Brain microvascular endothelial cell (primary cell): Measurements from ENCODE around the gene A2ML1.

Experiments used
- DNase-seq: peaks from one replicate; pipeline ENCODE4 v3.0.0-alpha.2; 2020
- H3K27ac ChIP-seq: fragments of 250-450 bp; sonication (Bioruptor Pico); 2 replicates; pipeline ENCODE4 v1.5.1; 2020; ENCODE audit warnings: mild to moderate bottlenecking, moderate library complexity
- H3K27me3 ChIP-seq: fragments of 250-450 bp; sonication (Bioruptor Pico); replicated peaks from 2 replicates; pipeline ENCODE4 v1.5.1; 2020; ENCODE audit warnings: mild to moderate bottlenecking
- H3K36me3 ChIP-seq: fragments of 250-450 bp; sonication (Bioruptor Pico); replicated peaks from 2 replicates; pipeline ENCODE4 v1.5.1; 2020; ENCODE audit warnings: mild to moderate bottlenecking
- H3K4me3 ChIP-seq: 2 replicates; pipeline ENCODE4 v1.5.1; 2011; ENCODE audit warnings: low read depth, mild to moderate bottlenecking, control low read depth, low read length, moderate library complexity
- in situ Hi-C: cut with HindIII; loops from 2 replicates; pipeline ENCODE4 v1.10.0; 2017; ENCODE audit warnings: low sequenced_read_pairs, low pct_ligation_motif_present
- TF ChIP-seq, protein P1 (sequence below): IDR thresholded peaks from 2 replicates; pipeline ENCODE4 v1.5.1; 2011; ENCODE audit warnings: low read depth, mild to moderate bottlenecking, moderate library complexity, low read length, control low read depth, inconsistent platforms; ENCODE audit errors: missing control alignments

The A2ML1 gene

DNA sequence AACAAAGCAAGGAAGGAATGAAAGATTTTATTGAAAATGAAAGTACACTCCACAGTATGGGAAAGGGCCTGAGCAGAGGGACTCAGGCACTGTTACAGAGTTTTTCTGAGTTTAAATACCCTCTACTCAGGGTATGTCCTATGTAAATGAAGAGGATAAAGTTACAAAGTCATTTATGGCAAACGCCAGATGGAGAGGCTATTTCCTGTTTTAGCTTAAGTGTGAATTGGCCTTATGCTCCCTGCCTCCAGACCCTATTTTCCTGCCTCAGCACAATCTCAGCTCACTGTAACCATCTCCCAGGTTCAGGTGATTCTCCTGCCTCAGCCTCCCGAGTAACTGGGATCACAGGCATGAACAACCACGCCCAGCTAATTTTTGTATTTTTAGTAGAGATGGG lies 85.1 kb downstream of the A2ML1 start:
- DNase-seq = no peak
- Histone ChIP-seq H3K27ac (no peak overlapping the region), H3K27me3 (no peaks in the 10 kb centered on the region), H3K4me3 (no peak overlapping the region), H3K36me3 (no peaks in the 10 kb centered on the region)
- in situ Hi-C loops = no loop called here
- TF ChIP-seq, protein P1, sequence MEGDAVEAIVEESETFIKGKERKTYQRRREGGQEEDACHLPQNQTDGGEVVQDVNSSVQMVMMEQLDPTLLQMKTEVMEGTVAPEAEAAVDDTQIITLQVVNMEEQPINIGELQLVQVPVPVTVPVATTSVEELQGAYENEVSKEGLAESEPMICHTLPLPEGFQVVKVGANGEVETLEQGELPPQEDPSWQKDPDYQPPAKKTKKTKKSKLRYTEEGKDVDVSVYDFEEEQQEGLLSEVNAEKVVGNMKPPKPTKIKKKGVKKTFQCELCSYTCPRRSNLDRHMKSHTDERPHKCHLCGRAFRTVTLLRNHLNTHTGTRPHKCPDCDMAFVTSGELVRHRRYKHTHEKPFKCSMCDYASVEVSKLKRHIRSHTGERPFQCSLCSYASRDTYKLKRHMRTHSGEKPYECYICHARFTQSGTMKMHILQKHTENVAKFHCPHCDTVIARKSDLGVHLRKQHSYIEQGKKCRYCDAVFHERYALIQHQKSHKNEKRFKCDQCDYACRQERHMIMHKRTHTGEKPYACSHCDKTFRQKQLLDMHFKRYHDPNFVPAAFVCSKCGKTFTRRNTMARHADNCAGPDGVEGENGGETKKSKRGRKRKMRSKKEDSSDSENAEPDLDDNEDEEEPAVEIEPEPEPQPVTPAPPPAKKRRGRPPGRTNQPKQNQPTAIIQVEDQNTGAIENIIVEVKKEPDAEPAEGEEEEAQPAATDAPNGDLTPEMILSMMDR = no peak

DNA sequence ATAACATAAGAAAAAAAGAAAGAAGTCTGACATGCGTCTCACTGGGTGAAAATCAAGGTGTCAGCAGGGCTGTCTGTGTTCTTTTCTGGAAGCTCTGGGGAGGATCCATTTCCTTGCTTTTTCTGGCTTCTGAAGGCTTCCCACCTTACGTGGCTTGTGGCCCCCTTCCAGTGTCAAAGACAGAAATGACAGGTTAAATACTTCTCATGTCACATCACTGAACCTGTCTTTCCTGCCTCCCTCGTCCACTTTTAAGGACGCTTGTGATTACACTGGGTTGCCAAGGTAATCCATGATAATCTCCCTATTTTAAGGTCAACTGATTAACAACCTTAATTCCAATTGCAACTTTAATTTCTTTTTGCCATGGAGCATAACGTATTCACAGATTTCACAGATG lies 87.3 kb downstream of the A2ML1 start:
- Histone ChIP-seq H3K4me3 (no peak overlapping the region), H3K36me3 (no peaks in the 10 kb centered on the region), H3K27ac (no peak overlapping the region), H3K27me3 (no peaks in the 10 kb centered on the region)
- no peak for DNase-seq
- TF ChIP-seq, protein P1 = no peak
- in situ Hi-C loops = no loop called here

DNA sequence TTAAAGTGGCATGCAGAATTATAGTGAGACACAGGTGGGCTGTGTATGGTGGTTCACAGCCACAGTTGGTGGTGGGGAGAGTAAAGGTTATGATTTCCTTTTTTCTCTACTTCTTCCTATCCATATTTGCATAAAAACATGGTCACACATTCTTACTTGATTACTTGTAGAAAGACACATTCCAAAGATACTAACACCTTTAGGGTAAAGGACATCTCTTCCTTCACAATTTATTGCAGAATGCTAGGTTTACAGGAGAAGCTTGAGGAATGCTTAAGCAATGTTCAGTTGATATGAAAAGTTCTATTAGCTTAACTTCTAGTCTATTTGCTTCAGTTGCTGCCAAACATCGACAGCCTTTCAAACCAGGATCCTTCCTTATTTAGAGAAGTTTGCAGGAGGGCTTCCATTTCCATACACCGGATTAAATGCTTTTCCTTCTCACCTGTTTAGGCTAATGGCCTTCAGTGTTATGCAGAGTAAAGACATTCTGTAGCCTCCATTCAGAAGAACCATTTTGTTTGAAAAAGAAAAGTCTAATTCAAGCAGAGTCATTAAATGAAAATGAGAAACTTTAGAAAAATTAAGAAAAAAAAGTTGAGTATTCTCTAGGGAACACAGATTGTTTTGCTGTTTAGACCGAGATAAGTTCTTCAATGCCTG lies 89.3 kb downstream of the A2ML1 start:
- Histone ChIP-seq H3K27me3 (no peaks in the 10 kb centered on the region), H3K27ac (no peak overlapping the region), H3K4me3 (no peak overlapping the region), H3K36me3 (no peaks in the 10 kb centered on the region)
- TF ChIP-seq, protein P1 = no peak
- in situ Hi-C loops = no loop called here
- no peak for DNase-seq

DNA sequence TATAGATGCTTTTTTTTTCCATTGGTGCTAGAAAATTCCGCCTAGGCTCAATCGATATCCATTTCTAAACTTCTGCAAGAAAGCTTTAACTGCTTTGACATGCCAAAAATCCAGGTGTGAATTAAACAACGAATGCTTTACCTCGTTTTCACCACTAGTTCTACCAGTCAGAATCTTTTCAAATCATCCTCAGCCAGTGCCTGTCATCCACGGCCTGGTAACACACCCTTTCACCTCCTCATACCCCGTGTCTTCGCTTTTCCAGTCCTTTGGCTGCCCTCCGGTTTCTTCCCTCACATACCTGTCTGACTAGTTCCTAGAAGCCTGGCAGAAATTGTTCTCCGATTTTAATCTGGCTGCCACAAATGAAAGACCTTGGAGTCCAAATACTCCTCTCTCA lies 90.5 kb downstream of the A2ML1 start:
- Histone ChIP-seq H3K27me3 (no peaks in the 10 kb centered on the region), H3K36me3 (no peaks in the 10 kb centered on the region), H3K4me3 (no peak overlapping the region), H3K27ac (no peak overlapping the region)
- in situ Hi-C loops = no loop called here
- TF ChIP-seq, protein P1 = peak; percentile 31
- DNase-seq = no peak

DNA sequence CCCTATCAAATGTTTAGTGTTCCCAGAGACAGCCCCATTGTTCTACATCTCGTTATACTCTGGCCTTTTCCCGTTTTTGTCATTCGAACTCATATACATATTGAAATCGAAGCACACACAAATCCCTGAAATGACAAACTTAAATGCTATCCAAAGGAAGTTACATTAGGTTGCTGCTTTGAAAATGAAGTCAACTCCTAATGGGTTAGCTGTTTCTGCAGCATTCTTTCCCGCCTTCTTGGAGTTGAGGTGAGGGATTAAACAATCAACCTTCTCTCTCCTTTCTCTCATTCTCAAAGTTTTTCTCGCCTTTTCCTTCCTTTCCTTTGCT lies 91.2 kb downstream of the A2ML1 start:
- peak overlapping the region; percentile 72 for H3K4me3 ChIP-seq
- DNase-seq = no peak
- in situ Hi-C loops = no loop called here

More for the DNA sequence above, 91.2 kb downstream of the A2ML1 start:
- Histone ChIP-seq H3K27me3 (no peaks in the 10 kb centered on the region), H3K36me3 (no peaks in the 10 kb centered on the region), H3K27ac (peak overlapping the region; percentile 64)
- TF ChIP-seq, protein P1 = no peak
